HG03039 (cell line): Measurements from ENCODE around the gene HOXD8.

Source experiments
- ATAC-seq: cut with Tn5 transposase; IDR thresholded peaks from one replicate; pipeline ENCODE4 v1.9.1; 2021; ENCODE audit warnings: mild to moderate bottlenecking, moderate library complexity; ENCODE audit not compliant: unreplicated experiment

HOXD8 gene

GRCh38 chr2:176157499-176158185 lies 28.1 kb downstream of the HOXD8 start:
- ATAC-seq = no peak

DNA sequence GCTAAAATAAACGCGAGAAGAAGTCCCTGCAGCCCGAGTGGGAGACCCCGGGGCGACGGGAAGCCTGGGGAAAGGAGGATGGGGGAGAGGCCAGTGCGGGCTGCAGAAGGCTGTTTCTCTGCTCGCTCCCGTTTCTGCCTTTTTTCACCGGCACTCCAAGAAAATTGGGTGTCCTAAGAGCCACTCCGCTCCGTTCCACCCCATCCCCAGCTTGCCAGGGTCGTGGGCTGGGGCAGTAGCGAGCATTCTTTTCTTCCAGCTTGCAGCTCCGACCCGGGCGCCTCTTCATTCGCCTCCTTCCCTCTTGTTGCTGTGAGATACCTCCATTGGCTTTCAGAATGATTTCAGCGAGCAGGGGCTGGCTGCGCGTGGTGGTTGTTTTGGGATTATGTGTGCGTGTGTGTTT lies 28.7 kb downstream of the HOXD8 start:
- ATAC-seq = no peak

DNA sequence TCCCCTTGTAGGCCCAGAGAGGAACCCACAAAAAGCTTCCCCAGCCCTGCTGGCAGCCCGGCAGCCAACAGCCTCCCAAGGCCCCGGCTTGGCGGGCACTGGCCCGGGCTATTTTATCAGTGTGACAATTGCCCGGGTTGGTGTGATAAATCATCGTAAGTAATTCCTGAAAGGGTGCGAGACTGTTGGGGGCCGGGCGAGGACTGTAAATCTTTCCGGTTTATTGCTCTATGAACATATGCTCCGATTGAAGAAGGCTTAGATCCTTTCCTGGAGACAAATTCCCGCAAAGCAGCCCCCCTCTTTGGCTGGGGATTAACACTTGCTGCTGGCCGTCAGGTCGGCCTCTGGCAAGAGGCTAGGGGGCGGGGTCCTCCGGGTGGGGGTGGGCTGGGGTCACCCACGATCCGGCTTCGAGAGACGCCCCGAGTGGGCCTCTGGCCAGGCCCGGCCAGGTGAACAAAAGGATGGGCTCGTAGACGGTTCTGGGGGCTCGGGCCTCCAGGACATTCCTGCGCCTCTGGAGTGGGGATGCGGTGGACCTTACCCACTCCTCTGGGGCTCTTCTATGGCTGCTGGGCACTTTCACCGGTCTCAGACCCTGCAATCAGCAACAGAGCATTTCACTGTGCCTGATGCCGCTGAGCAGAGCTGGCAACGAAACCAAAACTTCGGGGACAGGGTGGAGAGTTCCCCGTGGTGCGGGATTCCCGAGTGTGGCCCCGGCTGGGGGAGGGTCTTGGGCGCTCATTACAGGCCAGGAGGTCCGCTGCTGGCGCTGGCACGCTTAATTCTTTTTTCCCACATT lies 29.6 kb downstream of the HOXD8 start:
- no peak for ATAC-seq

DNA sequence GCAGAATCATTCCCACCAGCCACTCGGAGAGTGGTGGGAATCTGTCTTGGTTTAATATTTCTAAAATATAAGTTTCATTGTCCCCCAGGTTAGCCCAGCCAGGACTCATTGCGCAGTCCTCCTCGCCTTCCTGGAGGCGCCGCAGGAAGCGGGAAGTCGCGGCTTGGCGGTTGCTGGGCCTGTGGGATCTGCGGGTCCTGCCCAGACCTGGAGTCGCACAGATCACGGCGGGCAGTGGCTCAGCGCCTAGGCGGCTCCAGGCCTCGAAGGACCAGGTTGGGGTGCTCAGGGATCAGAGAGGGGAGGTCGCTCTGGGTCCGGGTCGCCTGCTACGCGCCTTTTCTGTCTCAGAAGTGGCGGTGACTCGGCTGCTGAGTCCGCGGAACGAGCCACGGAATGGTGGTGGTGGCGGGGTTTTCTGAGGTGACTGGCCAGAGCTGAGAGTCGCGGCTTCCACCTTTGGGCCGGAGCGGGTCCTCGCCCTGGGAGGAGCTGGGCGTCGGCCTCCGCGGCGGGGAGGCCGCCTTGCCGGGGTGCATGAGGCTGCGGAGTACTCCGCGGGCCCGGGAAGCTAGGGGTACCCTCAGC lies 30.3 kb downstream of the HOXD8 start:
- ATAC-seq = no peak

GRCh38 chr2:176160251-176160985 lies 30.9 kb downstream of the HOXD8 start:
- no peak for ATAC-seq

DNA sequence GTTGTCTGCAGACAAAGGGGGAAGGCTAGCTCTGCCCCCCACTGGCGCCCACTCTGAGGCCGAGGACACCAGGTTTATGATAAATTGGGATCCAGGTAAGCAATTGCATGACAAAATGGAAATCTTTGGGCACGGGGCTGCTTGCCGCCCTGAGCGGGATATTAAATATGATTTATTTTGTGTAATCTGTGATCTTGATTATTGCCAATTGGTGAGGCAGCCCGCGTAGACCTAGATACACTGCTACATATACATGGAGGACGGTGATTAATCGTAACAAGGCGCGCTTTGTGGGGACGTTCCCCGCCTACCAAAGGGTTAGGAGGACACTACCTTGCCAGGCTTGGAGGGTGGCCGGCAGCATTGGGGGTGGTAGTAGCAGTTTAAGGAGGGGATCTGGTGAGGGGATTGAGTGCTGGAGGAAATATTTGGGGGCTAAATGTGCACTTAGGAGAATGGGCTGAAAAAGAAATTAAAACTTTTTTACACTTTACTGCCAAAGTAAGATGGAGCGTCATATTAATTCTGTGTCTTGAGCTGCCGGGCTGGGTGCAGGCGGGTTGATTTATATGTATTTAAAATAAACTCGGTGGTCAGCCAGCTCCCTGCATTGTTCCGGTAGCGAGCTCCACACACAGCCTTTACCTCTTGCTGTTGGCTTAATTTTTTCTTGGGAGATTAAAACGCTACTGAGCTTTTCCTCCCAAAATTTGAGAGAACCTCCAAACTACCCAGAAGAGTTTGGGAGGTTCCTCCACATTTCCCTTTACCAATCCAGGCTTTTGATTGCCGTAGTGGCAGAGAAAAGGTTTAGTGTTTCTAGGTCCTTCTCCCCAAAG lies 31.7 kb downstream of the HOXD8 start:
- no peak for ATAC-seq

GRCh38 chr2:176161825-176162626 lies 32.5 kb downstream of the HOXD8 start:
- no peak for ATAC-seq

- ATAC-seq = no peak
Observed at GRCh38 chr2:176162911-176163671, 33.6 kb downstream of the HOXD8 start.

- no peak for ATAC-seq
Observed at GRCh38 chr2:176163672-176164056, 34.2 kb downstream of the HOXD8 start.

- no peak for ATAC-seq
Observed at GRCh38 chr2:176164201-176164600, 34.7 kb downstream of the HOXD8 start.

DNA sequence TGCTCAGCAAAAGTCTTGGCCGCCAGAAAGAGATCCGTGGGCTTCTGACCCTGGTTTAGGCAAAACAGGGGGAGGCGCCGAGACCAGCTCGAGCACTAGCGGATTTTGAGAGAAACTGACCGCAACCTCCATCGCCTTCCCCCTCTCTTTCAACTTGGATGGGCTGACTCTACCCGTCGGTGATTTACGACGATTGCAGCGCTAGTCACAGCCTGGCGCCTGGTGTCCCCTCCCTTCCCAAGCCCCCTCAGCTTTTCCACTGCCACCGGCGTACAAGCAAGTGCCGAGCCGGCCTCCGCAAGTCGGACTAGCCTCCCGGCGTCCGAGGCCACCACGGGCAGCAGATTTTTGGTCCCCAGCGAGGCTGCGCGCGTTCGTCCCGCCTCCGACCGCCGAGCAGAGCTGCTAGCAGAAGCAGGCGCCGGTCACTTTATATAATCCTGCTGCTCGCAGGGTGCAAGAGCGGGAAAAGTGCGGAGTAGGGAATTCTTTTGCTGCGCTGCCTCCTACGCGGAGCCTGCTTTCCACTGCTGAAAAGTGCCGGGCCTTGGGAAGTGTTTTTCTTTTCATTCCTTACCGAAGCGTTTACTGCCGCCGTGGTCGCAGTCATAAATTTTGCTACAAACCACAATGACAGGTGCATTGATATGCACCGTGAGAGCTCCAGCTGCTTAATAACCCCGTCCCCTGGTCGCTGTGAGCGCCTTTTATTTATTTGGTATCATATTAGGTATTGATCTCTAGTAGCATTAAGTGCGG lies 35.3 kb downstream of the HOXD8 start:
- ATAC-seq = no peak

DNA sequence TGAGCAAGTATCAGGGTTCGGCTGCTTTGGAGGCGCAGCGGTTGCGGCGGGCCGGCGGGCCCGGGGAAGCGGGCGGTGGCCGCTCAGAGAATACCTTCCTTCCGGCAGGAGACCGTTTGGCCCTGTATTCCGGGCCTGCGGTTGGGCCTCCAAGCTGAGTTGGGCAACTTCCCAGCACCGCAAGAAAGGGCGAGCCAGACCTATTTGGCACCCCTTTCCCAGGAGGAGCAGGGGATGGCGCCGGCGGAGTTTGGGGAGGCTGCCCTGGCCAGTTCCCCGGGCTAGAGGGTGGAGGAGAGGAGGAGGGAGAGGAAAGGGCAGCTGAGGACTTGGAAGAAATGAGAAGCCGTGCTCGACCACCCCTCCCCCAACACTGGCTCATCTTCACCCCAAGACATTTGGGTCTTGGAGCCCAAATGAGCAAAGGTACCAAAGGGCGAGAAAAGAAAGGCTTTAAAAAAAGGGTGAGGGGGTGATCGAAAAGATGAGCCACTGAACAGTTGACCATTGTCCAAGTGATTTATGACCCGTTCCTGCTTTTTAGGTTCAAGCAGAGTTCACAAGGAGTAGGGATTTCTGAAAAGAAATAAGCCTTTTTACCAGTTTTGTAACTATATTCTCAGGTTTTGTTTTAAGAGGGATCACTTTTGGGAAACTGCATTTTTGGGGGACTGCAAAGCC lies 36.0 kb downstream of the HOXD8 start:
- ATAC-seq = no peak

DNA sequence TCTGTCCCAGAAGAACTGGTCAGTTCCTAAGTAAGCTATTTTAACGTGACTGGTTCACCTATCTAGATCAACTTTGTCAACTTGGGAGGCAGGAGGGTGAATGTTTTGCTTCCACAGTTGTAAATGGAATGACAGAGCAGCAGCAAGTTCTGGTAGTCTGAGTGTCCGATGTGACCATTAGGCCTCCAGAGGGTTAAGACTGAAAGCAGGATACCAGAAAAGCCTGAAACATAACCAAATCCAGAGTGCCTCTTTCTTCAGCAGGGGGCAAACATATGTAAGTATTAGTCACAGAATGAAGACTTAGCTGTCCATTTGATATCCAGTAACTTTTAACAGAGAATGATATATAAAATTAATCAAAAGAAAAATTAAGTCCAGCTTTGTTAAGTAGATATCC lies 36.8 kb downstream of the HOXD8 start:
- no peak for ATAC-seq

DNA sequence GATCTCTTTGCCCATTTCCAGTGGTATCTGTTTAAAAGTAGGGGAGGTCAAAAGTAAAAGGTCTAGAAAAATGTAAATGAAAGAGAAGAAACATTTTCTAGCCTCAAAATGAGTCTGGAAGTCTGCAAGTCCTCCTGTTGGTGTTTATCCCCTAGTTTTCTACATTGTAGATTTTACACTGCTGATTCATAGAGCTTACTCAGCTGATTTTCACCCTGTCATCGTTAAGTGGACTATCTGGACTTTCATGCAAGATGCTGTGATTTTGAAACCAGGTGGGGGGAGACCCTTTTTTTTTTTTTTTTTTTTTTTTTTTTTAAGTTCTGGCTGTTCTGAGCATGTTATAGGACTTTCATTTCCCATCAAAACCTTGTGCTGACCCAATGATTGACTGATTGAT lies 37.9 kb downstream of the HOXD8 start:
- no peak for ATAC-seq

DNA sequence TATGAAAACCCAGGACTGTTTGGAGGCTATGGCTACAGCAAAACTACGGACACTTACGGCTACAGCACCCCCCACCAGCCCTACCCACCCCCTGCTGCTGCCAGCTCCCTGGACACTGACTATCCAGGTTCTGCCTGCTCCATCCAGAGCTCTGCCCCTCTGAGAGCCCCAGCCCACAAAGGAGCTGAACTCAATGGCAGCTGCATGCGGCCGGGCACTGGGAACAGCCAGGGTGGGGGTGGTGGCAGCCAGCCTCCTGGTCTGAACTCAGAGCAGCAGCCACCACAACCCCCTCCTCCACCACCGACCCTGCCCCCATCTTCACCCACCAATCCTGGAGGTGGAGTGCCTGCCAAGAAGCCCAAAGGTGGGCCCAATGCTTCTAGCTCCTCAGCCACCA lies 39.7 kb downstream of the HOXD8 start:
- ATAC-seq = no peak

DNA sequence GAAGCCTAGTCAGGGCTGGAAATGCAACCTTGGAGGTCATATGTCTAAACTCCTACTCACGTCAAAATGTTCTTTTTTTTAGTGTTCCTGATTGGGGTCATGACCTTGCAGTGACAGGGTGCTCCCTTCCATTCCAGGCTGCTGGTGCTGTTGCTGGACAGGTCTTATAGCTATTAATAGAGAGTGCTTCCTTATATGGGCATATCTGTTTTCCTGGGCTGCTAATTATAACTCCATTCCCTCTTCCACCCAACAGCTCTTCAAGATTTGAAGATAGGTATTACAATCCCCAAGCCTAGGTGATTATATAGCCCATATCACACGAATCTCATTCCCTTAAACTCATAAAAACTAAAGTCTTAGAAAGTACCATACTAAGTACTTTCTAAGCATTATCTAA lies 40.2 kb downstream of the HOXD8 start:
- no peak for ATAC-seq

GRCh38 chr2:176170602-176171305 lies 41.2 kb downstream of the HOXD8 start:
- no peak for ATAC-seq
